ENCODE data around the gene MORN1.

- TF ChIP-seq POLR2AphosphoS5 (IDR thresholded peaks at IDR 0.05), result no peak
- TF ChIP-seq CTCF (IDR thresholded peaks at IDR 0.05), result no peak
- TF ChIP-seq POLR2A (IDR thresholded peaks at IDR 0.05), result no peak
- TF ChIP-seq EP300 (IDR thresholded peaks at IDR 0.05), result no peak
Observed at GRCh38 chr1:2439369-2439768, 48.0 kb upstream of the MORN1 start.
